Ishikawa (cell line): ENCODE data around the gene ETV3L.

Experiments used
- CEBPB ChIP-seq: IDR thresholded peaks from 2 replicates; pipeline ENCODE4 v1.6.1; 2012
- CREB1 ChIP-seq: IDR thresholded peaks from 2 replicates; pipeline ENCODE4 v1.6.1; 2012; ENCODE audit warnings: low read depth
- EGR1 ChIP-seq: IDR thresholded peaks from 2 replicates; pipeline ENCODE4 v1.6.1; 2012
- EP300 ChIP-seq: IDR thresholded peaks from 2 replicates; pipeline ENCODE4 v1.6.1; 2012; ENCODE audit warnings: borderline replicate concordance
- FOXM1 ChIP-seq: IDR thresholded peaks from 2 replicates; pipeline ENCODE4 v1.6.1; 2012; ENCODE audit warnings: low read depth, borderline replicate concordance
- MAX ChIP-seq: IDR thresholded peaks from 2 replicates; pipeline ENCODE4 v1.6.1; 2012
- NFIC ChIP-seq: IDR thresholded peaks from 2 replicates; pipeline ENCODE4 v1.6.1; 2012
- RAD21 ChIP-seq: IDR thresholded peaks from 2 replicates; pipeline ENCODE4 v1.6.1; 2012; ENCODE audit warnings: low read depth
- REST ChIP-seq: IDR thresholded peaks from 2 replicates; pipeline ENCODE4 v1.6.1; 2012; ENCODE audit warnings: low read depth, mild to moderate bottlenecking
- TAF1 ChIP-seq: IDR thresholded peaks from 2 replicates; pipeline ENCODE4 v1.6.1; 2012; ENCODE audit warnings: low read depth, mild to moderate bottlenecking
- TCF12 ChIP-seq: IDR thresholded peaks from 2 replicates; pipeline ENCODE4 v1.6.1; 2012; ENCODE audit warnings: low read depth
- TEAD4 ChIP-seq: IDR thresholded peaks from 2 replicates; pipeline ENCODE4 v1.6.1; 2012
- USF1 ChIP-seq: IDR thresholded peaks from 2 replicates; pipeline ENCODE4 v1.6.1; 2012
- YY1 ChIP-seq: IDR thresholded peaks from 2 replicates; pipeline ENCODE4 v1.6.1; 2012; ENCODE audit warnings: low read depth
- ZBTB7A ChIP-seq: IDR thresholded peaks from 2 replicates; pipeline ENCODE4 v1.6.1; 2012; ENCODE audit warnings: low read depth

Gene ETV3L

GRCh38 chr1:157097692-157098091 lies 1.9 kb downstream of the ETV3L start:
- TF ChIP-seq TCF12 (no peak), TAF1 (no peak), REST (no peak), CEBPB (no peak), CREB1 (no peak), USF1 (no peak), NFIC (no peak), ZBTB7A (no peak)

GRCh38 chr1:157096881-157097280 lies 2.7 kb downstream of the ETV3L start:
- TF ChIP-seq USF1 (no peak), CEBPB (no peak), REST (no peak), FOXM1 (no peak), YY1 (no peak), EGR1 (no peak), TCF12 (no peak), TAF1 (no peak)

GRCh38 chr1:157095551-157095950 lies 4.1 kb downstream of the ETV3L start:
- TF ChIP-seq YY1 (no peak), CREB1 (no peak), RAD21 (no peak), NFIC (no peak), USF1 (no peak), FOXM1 (no peak), MAX (no peak), EP300 (no peak), TEAD4 (no peak), TAF1 (no peak), TCF12 (no peak), EGR1 (no peak), CEBPB (no peak), ZBTB7A (no peak), REST (no peak)

- TF ChIP-seq REST (no peak), TCF12 (no peak), RAD21 (no peak), NFIC (no peak), TAF1 (no peak), ZBTB7A (no peak), EP300 (no peak), YY1 (no peak), FOXM1 (no peak), CEBPB (no peak), EGR1 (no peak)
These were observed 4.5 kb downstream of the ETV3L start for GRCh38 chr1:157095091-157095490.
